HL-60 (cell line): ENCODE results near the gene HS3ST5.

Experiments
- DNase-seq, 2 experiments: peaks; one replicate each; pipeline ENCODE4 v3.0.0-alpha.2; 2010 to 2020; ENCODE audit warnings: low read depth in 1 of 2, low spot score in 1 of 2
- H3K27ac ChIP-seq: fragments of 250-450 bp; sonication (Bioruptor Pico); replicated peaks from 2 replicates; pipeline ENCODE4 v1.5.1; 2020; ENCODE audit warnings: mild to moderate bottlenecking, moderate library complexity
- H3K27me3 ChIP-seq: fragments of 250-450 bp; sonication (Bioruptor Pico); 2 replicates; pipeline ENCODE4 v1.5.1; 2021; ENCODE audit warnings: mild to moderate bottlenecking, moderate library complexity; ENCODE audit not compliant: insufficient read depth, poor library complexity, severe bottlenecking
- H3K4me3 ChIP-seq: replicated peaks from 2 replicates; pipeline ENCODE4 v1.5.1; 2011; ENCODE audit warnings: mild to moderate bottlenecking, control low read depth, low read length; ENCODE audit not compliant: insufficient read depth
- CTCF ChIP-seq: IDR thresholded peaks from one replicate; pipeline ENCODE4 v1.5.1; 2011; ENCODE audit warnings: low read length, control low read depth, inconsistent platforms; ENCODE audit not compliant: insufficient read depth
- GABPA ChIP-seq: IDR thresholded peaks from 2 replicates; pipeline ENCODE4 v1.6.1; 2012; ENCODE audit warnings: low read depth
- POLR2AphosphoS5 ChIP-seq: IDR thresholded peaks from 2 replicates; pipeline ENCODE4 v1.6.1; 2012; ENCODE audit warnings: low read depth
- SPI1 ChIP-seq: IDR thresholded peaks from 2 replicates; pipeline ENCODE4 v1.6.1; 2012; ENCODE audit warnings: low read depth, mild to moderate bottlenecking, borderline replicate concordance
- TF ChIP-seq, protein P1 (sequence below): IDR thresholded peaks from 2 replicates; pipeline ENCODE4 v1.6.1; 2012; ENCODE audit warnings: low read depth; ENCODE audit not compliant: insufficient replicate concordance

The HS3ST5 gene

DNA sequence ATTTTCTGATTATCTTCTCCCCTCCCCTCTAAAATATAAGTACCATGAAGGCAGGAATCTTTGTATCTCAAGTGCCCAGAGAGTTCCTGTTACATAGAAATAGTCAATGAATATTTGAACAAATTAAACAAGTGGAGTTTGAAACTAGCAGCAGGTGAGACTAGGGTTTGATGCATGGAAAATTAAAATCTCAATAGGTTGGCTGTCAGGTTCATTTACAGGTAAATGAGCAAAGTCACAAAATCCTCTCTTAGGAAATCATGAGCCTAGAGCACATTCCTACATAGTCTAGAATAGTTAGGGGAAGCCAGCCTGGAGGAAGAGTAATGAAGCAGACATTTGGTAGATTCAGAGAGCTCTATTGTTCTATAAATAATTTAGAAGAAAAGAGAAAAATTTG is 140.4 kb downstream of the HS3ST5 start:
- Histone ChIP-seq H3K4me3 (no peak overlapping the region), H3K27me3 (no peaks in the 10 kb centered on the region), H3K27ac (no peak overlapping the region)
- no peak for TF ChIP-seq CTCF
- TF ChIP-seq POLR2AphosphoS5, result no peak
- TF ChIP-seq SPI1, result no peak
- TF ChIP-seq GABPA, result no peak
- TF ChIP-seq, protein P1, sequence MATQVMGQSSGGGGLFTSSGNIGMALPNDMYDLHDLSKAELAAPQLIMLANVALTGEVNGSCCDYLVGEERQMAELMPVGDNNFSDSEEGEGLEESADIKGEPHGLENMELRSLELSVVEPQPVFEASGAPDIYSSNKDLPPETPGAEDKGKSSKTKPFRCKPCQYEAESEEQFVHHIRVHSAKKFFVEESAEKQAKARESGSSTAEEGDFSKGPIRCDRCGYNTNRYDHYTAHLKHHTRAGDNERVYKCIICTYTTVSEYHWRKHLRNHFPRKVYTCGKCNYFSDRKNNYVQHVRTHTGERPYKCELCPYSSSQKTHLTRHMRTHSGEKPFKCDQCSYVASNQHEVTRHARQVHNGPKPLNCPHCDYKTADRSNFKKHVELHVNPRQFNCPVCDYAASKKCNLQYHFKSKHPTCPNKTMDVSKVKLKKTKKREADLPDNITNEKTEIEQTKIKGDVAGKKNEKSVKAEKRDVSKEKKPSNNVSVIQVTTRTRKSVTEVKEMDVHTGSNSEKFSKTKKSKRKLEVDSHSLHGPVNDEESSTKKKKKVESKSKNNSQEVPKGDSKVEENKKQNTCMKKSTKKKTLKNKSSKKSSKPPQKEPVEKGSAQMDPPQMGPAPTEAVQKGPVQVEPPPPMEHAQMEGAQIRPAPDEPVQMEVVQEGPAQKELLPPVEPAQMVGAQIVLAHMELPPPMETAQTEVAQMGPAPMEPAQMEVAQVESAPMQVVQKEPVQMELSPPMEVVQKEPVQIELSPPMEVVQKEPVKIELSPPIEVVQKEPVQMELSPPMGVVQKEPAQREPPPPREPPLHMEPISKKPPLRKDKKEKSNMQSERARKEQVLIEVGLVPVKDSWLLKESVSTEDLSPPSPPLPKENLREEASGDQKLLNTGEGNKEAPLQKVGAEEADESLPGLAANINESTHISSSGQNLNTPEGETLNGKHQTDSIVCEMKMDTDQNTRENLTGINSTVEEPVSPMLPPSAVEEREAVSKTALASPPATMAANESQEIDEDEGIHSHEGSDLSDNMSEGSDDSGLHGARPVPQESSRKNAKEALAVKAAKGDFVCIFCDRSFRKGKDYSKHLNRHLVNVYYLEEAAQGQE, result no peak
- DNase-seq, result no peak

DNA sequence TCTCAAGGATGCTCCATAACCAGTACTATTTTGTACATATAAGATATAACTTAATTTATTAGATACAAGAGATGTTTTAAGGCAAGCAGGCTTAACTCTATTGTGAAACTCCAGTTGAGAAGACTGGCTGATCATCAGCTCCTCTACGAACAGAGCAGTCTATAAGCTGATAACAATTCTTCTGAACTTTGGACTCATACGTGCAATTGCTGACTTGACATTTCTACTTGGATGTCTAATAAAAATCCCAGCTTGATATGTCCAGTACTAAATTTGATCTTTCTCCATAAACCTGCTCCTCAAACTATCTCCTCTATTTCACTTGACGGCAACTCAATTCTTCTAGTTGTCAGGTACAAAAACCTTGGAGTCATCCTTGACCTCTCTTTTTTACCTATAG is 141.9 kb downstream of the HS3ST5 start:
- DNase-seq, result no peak
- Histone ChIP-seq H3K27me3 (no peaks in the 10 kb centered on the region), H3K27ac (no peak overlapping the region), H3K4me3 (no peak overlapping the region)
- TF ChIP-seq SPI1 (no peak), GABPA (no peak), CTCF (no peak)
- TF ChIP-seq, protein P1, result no peak

DNA sequence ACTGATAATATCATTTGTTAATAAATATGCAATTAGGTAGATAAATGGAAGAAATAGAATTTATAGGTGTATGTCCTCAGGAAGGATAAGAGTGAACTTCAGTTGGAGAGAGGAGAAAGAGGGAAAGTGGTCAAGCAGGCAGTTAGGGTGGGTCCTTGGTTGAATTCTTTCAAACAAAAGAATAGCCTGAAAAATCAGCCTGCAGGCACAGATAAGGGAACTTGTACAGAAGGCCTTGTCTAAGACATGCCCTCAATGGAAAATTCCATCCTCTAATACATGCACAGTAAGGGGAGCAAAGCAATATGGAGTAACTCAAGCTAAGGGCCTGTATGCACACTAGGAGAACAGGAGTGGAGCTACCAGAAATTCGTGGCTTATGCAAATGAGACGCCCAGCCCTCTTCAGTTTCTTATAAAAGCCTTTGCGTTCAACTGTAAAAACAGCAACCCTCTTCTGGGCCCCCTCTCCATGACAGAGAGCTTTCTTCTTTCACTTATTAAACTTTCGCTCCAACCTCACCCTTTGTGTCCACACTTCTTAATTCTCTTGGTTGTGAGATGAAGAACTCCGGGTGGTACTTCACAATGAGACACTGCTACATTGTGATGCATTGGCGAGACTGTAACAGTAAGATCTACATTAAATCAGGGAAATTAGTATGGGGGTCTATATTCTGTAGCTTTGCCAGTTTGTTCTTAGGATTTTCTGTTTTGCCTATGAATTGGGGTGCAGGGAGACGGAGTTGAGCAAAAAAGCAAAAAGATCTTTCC is 147.0 kb downstream of the HS3ST5 start:
- no peak overlapping the region for H3K4me3 ChIP-seq
- no peak for TF ChIP-seq POLR2AphosphoS5
- no peak for TF ChIP-seq CTCF
- TF ChIP-seq SPI1, result no peak
- TF ChIP-seq, protein P1, result no peak
- no peak for TF ChIP-seq GABPA
- H3K27ac ChIP-seq, result no peak overlapping the region
- no peak for DNase-seq
- H3K27me3 ChIP-seq, result no peaks in the 10 kb centered on the region
